GM19395 (cell line): Measurements from ENCODE around the gene DPEP1.
"Not testable (repeated sequence)": the region's sequence is repeated elsewhere in the genome, so short reads cannot be mapped to it uniquely, and the experiment has no call there.

Experiments
- ATAC-seq: cut with Tn5 transposase; IDR thresholded peaks from one replicate; pipeline ENCODE4 v1.9.1; 2021; ENCODE audit warnings: mild to moderate bottlenecking, moderate library complexity; ENCODE audit not compliant: unreplicated experiment

DPEP1 gene

DNA sequence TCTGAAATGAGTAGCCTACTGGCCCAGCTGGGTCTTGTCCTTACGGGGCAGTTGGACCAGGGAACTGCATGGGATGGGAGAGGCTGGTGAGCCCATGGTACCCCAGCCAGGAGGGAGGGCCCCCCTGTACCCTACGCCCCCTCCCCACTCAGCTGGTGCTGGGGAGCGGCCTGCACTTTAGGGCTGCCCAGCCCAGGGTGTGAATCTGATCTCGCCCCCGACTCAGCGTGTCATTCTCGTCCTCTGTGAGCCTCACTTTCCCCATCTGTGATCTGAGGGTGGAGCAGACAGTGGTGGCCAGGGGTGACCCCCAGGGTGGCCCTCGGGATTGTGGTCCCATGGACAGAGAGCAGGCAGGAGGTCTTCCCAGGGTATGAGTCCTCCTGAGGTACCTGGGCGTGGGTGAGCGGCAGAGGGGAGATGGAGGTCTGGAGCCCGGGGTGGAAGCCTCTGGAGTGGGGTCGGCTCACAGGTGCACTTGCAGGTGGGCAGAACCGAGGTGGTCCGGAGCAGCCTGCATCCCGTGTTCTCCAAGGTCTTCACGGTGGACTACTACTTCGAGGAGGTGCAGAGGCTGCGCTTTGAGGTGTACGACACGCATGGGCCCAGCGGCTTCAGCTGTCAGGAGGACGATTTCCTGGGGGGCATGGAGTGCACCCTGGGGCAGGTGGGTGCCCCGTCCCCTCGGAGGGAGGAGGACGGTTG is 36.2 kb upstream of the DPEP1 start:
- no peak for ATAC-seq

DNA sequence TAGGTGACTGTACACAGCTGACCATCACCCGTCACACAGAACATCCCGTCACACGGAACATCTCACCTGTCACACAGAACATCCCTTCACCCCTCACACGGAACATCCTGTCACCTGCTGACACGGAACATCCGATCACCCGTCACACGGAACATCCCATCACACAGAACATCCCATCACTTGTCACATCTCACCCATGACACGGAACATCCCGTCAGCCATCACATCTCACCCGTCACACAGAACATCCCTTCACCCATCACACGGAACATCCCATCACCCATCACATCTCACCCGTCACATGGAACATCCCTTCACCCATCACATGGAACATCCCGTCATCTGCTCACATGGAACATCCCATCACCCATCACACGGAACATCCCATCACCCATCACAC is 34.1 kb upstream of the DPEP1 start:
- ATAC-seq: no peak

DNA sequence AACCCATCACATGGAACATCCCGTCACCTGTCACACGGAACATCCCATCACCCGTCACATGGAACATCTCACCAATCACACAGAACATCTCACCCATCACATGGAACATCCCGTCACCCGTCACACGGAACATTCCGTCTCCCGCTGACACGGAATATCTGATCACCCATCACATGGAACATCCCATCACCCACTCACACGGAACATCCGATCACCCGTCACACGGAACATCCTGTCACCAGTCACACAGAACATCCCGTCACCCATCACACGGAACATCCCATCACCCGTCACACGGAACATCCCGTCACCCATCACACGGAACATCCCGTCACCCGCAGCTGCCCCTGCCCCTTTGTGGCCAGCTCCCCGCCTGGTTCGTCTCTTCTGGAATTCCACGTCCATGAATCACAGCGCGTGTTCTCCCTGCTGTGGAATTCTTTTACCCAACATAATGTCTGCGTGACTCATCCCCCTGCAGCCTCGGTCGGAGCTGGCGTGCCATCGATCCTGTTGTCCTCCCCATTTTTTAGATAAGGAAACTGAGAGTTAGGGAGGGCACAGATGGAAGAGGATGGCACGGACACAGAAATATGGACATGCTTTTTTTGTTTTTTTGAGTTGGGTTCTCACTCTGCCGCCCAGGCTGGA is 32.3 kb upstream of the DPEP1 start:
- ATAC-seq: no peak

DNA sequence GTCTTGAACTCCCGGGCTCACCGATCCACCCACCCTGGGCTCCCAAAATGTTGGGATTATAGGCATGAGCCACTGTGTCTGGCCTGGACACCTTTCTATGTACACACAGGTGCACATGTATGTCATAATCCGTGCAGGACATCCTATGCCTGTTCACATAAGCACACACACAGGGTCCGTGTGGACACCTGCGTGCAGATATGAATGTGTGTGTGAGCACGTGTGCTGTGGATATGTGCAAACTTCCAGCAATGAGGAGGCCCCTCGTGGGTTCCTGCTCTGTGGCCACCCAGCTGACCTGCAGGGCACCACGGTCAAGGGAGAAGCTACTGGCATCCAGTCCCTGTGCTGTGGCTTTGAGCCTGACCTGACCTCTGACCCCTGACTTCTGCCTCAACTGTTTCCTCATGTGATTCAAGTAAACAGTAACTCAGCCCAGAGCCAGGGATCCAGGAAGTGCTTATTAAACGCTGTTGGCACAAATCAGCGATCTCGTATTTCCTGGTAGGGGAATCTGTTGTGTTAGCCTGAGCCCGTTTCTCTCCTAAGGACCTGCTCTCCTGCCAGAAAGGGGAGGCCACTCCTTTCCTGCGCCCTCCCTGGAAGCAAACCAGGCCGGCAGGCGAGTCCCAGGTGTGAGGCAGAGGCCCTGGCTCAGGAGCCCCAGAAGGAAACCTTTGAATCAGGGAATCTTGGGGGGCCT is 31.4 kb upstream of the DPEP1 start:
- ATAC-seq: no peak

DNA sequence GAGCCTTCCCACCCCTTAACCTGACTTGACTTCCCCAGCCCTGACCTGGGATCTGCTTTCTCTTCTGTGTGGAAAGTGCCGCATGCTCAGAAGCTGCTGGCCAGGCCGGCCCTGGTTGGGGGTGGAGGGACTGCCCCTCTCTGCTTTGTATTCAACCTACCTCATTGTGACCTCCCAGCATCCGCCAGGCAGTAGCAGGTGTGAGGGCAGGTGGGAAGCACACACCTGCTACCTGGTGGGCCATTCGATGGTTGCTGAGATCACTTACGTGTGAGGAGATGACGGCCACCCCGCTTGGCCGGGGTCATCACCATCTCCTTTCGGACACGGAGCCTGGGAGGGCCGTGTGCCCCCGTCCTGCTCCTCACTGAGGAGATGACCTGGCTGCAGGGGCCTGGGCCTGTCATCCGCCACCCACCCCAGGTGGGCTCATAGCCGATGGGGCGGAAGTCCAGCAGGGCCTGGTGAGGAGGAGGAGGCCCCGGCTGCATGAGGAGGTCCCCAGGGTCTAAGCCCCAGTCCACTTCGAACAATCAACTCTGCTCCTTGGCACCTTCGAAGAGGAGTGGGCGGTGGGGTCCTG is 30.7 kb upstream of the DPEP1 start:
- ATAC-seq: no peak

DNA sequence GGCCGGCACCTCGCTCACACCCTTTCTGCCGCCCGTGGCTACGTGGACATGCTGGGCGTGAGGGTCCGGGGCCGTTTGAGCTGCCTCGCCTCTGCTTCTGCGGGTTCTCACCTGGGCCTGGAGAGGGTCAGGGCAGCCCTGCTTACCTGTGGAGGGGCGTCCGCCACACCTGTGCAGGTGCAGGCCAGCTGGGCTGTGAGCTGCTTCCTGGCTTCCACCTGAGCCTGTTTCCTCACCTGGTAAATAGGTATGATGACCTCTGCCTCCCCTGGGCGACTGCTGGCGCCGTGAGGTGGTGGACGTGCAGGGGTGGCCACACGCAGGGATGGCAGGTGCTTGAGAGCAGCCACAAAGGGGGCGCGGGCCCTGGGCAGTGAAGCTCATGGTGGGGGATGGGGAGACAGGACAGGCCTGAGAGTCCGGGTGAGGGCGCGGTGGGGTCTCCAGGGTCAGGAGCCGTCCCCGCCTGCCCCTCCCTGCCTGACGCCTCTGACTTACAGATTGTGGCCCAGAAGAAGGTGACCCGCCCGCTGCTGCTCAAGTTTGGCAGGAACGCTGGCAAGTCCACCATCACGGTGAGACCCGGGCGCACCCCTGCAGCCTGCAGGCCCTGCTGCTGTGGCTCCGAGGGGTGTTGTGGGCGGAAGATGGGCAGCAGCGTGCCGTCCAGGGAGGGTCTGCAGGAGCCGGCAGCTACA is 30.1 kb upstream of the DPEP1 start:
- ATAC-seq: no peak

DNA sequence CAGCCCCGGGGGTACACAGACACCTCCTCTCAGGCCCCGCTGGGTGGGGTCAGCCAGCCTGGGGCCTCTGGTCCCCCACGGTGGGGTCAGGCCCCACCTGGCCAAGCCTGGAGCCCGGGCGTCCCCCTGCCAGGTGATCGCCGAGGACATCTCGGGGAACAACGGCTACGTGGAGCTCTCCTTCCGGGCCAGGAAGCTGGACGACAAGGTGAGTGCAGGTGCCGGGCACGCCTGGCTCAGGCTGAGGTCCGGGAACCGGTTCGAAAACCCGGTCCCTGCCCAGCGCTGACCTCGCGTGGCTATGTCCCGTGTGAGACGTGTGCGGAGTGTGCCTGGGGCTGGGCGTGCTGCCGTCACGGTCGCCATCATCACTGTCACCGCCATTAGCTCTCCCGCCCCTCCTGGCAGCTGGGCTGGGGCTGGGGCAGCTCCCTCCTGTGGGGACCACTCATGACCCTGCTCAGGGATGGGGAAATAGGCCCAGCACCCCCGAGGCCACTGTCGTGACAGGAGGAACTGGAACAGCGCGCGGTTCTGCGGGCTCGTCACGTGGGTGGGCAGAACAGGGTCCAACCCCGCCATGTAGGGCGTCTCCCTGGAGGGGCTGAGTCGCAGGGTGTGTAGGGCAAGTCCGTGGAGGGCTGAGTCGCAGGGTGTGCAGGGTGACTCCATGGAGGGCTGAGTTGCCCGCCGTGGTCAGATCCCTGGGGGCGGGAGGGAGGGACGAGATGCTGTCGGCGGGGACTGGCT is 29.4 kb upstream of the DPEP1 start:
- ATAC-seq: no peak

DNA sequence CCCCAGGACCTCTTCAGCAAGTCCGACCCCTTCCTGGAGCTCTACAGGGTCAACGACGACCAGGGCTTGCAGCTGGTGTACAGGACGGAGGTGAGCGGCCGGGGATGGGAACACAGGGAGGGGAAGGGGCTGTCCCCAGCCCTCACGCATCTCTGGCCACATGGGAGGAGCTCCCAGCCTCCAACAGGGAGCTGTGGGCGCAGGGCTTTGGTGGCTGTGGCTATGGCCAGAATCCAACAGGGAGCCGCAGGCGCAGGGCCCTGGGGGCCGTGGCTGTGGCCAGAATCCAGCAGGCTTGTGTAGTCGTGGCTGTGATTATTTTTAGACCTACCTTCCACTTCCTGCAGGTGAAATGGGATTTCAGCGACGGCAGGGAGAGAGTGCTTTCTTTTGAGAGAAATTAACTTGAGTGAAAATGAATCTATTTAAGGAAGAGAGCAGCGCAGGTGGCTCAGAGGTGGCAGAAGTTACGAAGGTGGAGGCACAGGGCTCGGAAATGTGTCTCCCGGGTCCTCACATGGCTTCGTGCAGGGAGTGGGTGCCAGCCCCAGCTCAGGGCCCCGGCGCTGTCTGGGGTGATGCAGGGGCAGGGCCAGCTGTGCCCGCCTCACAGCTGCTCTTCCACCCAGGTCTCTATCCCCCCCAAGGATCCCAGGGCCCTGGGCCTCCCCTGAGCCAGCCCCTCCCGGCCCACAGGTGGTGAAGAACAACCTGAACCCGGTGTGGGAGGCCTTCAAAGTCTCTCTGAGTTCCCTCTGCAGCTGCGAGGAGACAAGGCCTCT is 28.5 kb upstream of the DPEP1 start:
- ATAC-seq: no peak

DNA sequence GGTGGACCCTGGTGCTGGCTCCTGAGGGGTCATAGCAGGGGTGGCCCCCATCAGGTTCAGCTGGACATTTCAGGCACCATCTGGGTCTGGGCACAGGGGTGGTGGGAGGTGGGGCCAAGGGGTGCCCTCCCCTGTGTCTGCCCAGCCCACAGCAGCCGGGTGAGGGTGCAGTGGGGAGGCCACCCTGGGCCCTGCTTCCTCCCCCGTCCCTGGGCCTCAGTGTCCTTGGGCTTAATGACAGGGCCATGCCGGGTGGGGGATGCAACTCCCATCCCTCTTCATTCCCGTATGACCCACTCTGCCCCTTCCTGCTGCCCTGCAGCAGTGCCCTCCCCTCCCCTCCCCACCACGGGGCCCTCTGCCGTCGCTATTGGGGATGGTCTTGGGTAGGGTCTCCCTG is 27.2 kb upstream of the DPEP1 start:
- no peak for ATAC-seq

DNA sequence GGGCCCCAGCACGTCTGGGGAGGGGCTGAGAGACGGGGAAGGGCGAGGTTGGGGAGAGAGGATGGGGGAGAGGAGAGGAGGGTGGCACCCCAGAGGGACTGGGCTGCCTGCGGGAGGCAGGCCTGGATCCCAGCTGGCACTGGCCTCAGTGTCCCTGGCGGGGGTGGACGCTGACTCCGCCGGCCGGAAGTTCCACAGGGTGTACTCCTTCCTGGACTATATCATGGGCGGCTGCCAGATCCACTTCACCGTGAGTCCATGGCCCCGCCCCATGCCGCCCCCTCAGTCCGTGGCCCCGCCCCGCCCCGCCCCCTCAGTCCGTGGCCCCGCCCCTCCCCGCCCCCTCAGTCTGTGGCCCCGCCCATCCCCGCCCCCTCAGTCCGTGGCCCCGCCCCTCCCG is 26.6 kb upstream of the DPEP1 start:
- ATAC-seq: no peak

DNA sequence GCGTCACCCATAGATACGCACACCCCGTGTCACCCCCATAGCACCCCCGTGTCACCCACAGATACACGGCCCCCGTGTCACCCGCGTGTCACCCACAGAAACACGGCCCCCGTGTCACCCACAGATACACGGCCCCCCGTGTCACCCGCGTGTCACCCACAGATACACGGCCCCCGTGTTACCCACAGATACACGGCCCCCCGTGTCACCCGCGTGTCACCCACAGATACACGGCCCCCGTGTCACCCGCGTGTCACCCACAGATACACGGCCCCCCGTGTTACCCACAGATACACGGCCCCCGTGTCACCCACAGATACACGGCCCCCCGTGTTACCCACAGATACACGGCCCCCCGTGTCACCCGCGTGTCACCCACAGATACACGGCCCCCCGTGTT is 25.8 kb upstream of the DPEP1 start:
- ATAC-seq: not testable (repeated sequence)

DNA sequence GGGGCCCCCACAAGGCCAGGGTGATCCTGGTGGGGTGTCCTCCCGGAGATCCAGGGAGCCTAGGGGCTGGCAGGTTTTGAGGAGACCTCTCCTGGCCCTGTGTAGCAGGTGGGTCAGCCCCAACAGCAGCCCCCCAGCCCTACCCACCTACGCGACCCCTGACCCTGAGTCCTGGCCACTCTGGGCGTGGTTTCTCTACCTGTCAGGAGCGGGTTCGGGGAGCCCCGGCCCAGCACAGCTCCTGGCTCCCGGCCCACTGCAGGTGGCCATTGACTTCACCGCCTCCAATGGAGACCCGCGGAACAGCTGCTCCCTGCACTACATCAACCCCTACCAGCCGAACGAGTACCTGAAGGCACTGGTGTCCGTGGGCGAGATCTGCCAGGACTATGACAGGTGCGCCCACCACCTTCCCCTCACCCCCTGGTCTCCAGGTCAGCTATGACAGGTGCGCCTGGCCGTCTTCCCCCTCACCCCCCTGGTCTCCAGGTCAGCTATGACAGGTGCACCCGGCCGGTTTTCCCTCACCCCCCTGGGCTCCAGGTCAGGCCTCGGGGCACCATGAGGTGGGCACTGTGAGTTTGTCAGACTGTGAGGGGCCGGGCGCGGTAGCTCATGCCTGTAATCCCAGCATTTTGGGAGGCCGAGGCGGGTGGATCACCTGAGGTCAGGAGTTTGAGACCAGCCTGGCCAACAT is 24.9 kb upstream of the DPEP1 start:
- ATAC-seq: no peak

DNA sequence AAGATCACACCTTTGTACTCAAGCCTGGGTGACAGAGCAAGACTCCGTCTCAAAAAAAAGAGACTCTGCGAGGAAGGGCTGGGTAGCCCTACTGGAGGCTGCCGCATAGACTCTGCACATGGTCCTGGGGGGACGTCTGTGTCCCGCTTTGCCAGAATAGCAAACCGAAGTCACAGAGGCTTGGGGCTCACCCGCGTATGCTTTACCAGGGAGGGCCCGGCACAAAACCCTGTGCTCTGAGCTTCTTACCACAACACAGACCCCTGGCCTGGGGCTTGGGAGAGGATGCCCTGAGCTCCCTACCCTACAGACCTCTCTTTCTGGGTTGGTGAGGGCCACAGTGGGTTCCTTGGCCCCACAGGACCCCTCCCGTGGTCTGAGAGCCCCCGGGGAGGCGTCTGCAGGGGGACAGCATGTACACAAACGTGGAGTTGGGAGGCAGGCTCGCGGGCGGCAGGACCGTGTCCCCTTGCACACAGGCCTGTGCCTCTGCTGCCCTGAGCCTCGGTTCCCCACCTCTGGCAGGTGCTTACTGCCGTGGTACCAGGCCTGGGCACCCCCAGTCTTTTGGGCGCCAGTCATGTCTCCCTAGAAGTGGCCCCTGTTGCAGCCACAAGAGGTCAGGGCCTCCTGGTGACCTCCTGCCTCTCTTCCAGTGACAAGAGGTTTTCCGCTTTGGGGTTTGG is 24.1 kb upstream of the DPEP1 start:
- ATAC-seq: no peak

DNA sequence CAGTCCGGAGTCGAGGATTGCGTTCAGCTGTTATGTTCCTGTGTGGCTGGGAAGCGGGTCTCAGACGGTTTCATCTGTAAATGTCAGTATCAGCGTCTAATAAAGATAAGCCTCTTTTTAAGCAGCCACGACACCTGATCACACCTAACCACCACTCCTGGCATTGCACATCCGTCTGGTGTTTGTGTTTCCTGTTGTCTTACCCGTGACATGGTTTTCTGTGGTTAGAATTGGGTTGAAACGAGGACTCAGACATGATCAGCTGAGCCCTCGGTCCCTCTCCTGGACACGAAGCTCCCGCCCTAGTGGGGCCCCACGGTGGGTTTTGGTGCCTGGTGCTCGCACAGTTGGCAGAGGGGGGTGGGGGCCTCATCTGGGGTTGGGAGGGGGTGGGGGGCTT is 19.6 kb upstream of the DPEP1 start:
- no peak for ATAC-seq

DNA sequence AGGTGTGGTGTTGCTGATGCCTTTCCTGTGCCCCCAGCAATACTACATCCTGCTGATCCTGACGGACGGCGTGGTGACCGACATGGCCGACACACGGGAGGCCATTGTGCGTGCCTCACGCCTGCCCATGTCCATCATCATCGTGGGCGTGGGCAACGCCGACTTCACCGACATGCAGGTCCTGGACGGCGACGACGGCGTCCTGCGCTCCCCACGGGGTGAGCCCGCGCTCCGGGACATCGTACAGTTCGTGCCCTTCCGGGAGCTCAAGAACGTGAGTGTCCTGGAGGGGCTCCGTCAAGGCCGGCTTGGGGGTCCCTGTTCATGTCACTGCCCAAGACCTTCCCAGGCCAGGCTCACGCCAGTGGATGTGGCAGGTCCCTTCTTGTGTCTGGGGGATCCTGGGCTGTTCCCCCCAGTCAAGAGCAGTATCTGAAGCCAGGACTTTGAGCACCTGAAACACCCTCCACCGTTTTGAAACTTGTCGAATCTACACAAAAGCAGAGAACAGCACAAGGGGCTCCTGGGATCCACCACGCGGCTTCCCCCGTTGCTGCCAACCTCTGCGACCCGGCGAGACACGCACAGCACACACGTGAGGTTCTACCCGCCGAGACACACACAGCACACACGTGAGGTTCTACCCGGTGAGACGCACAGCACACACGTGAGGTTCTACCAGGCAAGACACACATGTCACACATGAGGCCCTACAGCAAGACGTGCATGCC is 17.9 kb upstream of the DPEP1 start:
- ATAC-seq: no peak

DNA sequence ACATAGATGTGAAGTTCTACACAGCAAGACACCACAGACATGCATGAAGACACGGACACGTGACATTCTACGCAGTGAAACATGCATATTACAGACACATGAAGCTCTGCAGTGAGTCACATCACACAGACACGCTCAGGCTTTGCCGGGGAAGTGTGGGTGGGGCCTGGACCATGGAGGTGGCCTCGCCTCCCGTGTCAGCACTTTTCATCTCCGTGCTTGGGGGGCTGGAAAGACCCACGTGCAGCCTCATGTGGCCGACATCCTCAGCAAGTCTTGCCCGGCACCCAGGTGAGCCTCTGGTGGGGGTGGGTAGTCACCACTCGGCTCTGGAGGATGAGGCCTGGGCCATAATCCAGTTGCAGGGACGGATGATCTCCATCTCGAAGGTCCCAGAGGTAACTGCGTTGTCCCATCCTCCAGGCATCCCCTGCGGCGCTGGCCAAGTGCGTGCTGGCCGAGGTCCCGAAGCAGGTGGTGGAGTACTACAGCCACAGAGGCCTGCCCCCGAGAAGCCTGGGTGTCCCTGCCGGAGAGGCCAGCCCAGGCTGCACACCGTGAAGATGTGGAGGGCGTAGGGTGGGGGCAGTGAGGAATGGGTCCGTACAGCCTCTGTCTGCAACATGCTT is 17.3 kb upstream of the DPEP1 start:
- no peak for ATAC-seq

DNA sequence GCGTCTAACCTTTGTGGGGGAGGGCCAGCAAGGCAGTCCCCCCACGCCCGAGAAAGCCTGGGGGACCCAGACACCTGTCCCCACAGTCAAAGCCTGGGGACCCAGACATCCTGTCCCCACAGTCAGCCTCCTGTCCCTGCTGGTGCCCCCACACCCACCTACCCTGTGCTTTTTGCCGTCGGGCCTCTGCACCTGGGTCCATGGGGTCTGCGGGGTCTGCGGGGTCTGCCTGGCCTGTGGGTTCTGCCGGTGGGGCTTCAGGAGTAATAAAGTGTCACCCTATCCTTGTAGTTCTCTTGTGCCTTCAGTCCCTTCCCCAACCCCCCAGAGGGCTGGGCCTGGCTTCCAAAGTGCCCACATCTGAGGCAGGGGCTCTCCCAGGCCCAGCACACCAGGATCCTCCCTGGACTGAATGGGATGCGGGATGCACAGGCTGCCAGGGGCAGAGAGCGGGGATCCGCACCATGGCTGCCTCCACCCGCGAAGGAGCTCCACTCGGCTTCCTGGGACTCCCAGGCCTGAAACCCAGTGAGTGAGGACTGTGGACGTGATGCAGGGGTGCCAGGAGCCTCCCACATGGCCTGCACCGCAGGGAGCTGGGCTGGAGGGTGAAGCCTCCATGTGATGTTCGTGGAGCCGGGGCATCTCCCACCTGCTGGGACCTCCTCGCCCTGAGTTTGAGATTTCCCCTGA is 16.3 kb upstream of the DPEP1 start:
- ATAC-seq: no peak
